HCT116 (cell line): ENCODE results near the gene MICA. TPM values are rescaled to one million over a fixed set of nuclear protein-coding genes. Genes with fewer than 3 reads are reported as not detected.
"Not testable (repeated sequence)": the region's sequence is repeated elsewhere in the genome, so short reads cannot be mapped to it uniquely, and the experiment has no call there.

Source experiments
- ATAC-seq: fragments of 200-7000 bp; cut with Tn5 transposase; 2 replicates; pipeline ENCODE4 v1.9.1; 2020; ENCODE audit warnings: mild to moderate bottlenecking, moderate library complexity
- BruUV-seq: library from RNA; stranded (reverse); fragments of 400-500 nt; replicated peaks from 2 replicates; lab custom pipeline; 2021; lab: Mats Ljungman, UMichigan
- CTCF ChIA-PET: fragments of 300-600 bp; sonication (Branson Sonifier 250); formaldehyde crosslinking; loops from one replicate; lab custom pipeline; 2021; ENCODE audit warnings: antibody characterized with exemption; lab: Charles Lee
- POLR2A ChIA-PET: fragments of 300-600, 350-600 bp; sonication (Branson Sonifier 250); formaldehyde crosslinking; loops from one replicate; lab custom pipeline; 2021; ENCODE audit warnings: antibody characterized with exemption; lab: Charles Lee
- RAD21 ChIA-PET, 2 experiments: fragments of 300-600 bp; sonication (Branson Sonifier 250); formaldehyde crosslinking; loops; one replicate each; lab custom pipeline; 2023; ENCODE audit warnings: low total read pairs in 2 of 2; ENCODE audit not compliant: uncharacterized antibody in 2 of 2, unreplicated experiment in 2 of 2, low non-redundant PET in 1 of 2; lab: Charles Lee
- DNase-seq: peaks from one replicate; pipeline ENCODE4 v3.0.0-alpha.2; 2010; ENCODE audit warnings: low read depth, low spot score
- H2AFZ ChIP-seq: fragments of 200-600 bp; shearing (Covaris generic), sonication (generic); 2 replicates; pipeline ENCODE4 v1.6.1; 2017; ENCODE audit warnings: low read depth, mixed run types, mixed read lengths, antibody characterized with exemption, low read length; ENCODE audit not compliant: poor library complexity, severe bottlenecking
- H3K27ac ChIP-seq: 2 replicates; pipeline ENCODE4 v1.5.1; 2012; ENCODE audit warnings: low read depth, low read length
- H3K27me3 ChIP-seq: fragments of 200-600 bp; sonication (generic); 2 replicates; pipeline ENCODE4 v1.6.1; 2016; ENCODE audit warnings: mixed run types, low read length, mixed read lengths; ENCODE audit not compliant: insufficient read depth
- H3K36me3 ChIP-seq, 2 experiments: fragments of 200-500 bp in 1 of 2; fragments of 200-600 bp in 1 of 2; sonication (Bioruptor generic) in 1 of 2; sonication (generic) in 1 of 2; 2 replicates each; pipeline versions ENCODE4 v1.5.1 to v1.6.1; 2014 to 2016; ENCODE audit warnings: low read length in 2 of 2, inconsistent platforms in 1 of 2, mixed read lengths in 1 of 2, mixed run types in 1 of 2; ENCODE audit not compliant: insufficient read depth in 2 of 2, control insufficient read depth in 1 of 2
- H3K4me1 ChIP-seq, 2 experiments: fragments of 200-600 bp in 1 of 2; sonication (generic) in 1 of 2; 2 replicates each; pipeline versions ENCODE4 v1.5.1 to v1.6.1; 2012 to 2017; ENCODE audit warnings: low read length in 2 of 2, inconsistent platforms in 1 of 2, mild to moderate bottlenecking in 1 of 2, mixed read lengths in 1 of 2, mixed run types in 1 of 2, moderate library complexity in 1 of 2; ENCODE audit not compliant: insufficient read depth in 2 of 2, control insufficient read depth in 1 of 2
- H3K4me2 ChIP-seq: fragments of 200-600 bp; sonication (generic); 2 replicates; pipeline ENCODE4 v1.6.1; 2017; ENCODE audit warnings: mixed run types, low read length, mixed read lengths
- H3K4me3 ChIP-seq, 2 experiments: fragments of 200-600 bp in 1 of 2; sonication (generic) in 1 of 2; replicated peaks in 1 of 2; 2 replicates each; pipeline ENCODE4 v1.5.1; 2011 to 2016; ENCODE audit warnings: low read length in 2 of 2, control low read depth in 1 of 2, low read depth in 1 of 2, mild to moderate bottlenecking in 1 of 2, mixed read lengths in 1 of 2, mixed run types in 1 of 2
- H3K79me2 ChIP-seq: fragments of 200-600 bp; sonication (generic); 2 replicates; pipeline ENCODE4 v1.6.1; 2017; ENCODE audit warnings: mild to moderate bottlenecking, mixed run types, low read length, moderate library complexity, mixed read lengths; ENCODE audit not compliant: insufficient read depth
- H3K9ac ChIP-seq: fragments of 200-600 bp; sonication (generic); 2 replicates; pipeline ENCODE4 v1.6.1; 2016; ENCODE audit warnings: low read length, mixed read lengths
- H3K9me2 ChIP-seq: fragments of 200-600 bp; sonication (generic), shearing (Covaris generic); 2 replicates; pipeline ENCODE4 v1.6.1; 2017; ENCODE audit warnings: mixed run types, mild to moderate bottlenecking, moderate library complexity; ENCODE audit not compliant: insufficient read depth
- H3K9me3 ChIP-seq, 2 experiments: fragments of 200-500 bp in 1 of 2; fragments of 200-600 bp in 1 of 2; sonication (Bioruptor generic) in 1 of 2; sonication (generic) in 1 of 2; 2 replicates each; pipeline ENCODE4 v1.6.1; 2014 to 2017; ENCODE audit warnings: low read length in 2 of 2, mixed read lengths in 2 of 2, inconsistent platforms in 1 of 2, low read depth in 1 of 2, mild to moderate bottlenecking in 1 of 2, mixed run types in 1 of 2, moderate library complexity in 1 of 2; ENCODE audit not compliant: control insufficient read depth in 1 of 2, insufficient read depth in 1 of 2
- H4K20me1 ChIP-seq: fragments of 200-600 bp; sonication (generic), shearing (Covaris generic); 2 replicates; pipeline ENCODE4 v1.6.1; 2017; ENCODE audit warnings: mixed run types, mild to moderate bottlenecking, moderate library complexity; ENCODE audit not compliant: insufficient read depth
- ATF3 ChIP-seq: IDR thresholded peaks from 2 replicates; pipeline ENCODE4 v1.6.1; 2012
- EGR1 ChIP-seq: IDR thresholded peaks from 2 replicates; pipeline ENCODE4 v1.6.1; 2012; ENCODE audit warnings: low read depth
- ELF1 ChIP-seq: IDR thresholded peaks from 2 replicates; pipeline ENCODE4 v1.6.1; 2012; ENCODE audit warnings: low read depth, borderline replicate concordance
- FOSL1 ChIP-seq: IDR thresholded peaks from 2 replicates; pipeline ENCODE4 v1.6.1; 2012; ENCODE audit warnings: low read depth
- MAX ChIP-seq: IDR thresholded peaks from 2 replicates; pipeline ENCODE4 v1.6.1; 2012
- ZBTB33 ChIP-seq: IDR thresholded peaks from 2 replicates; pipeline ENCODE4 v1.6.1; 2011; ENCODE audit warnings: mild to moderate bottlenecking, low read length, moderate library complexity; ENCODE audit not compliant: insufficient replicate concordance; ENCODE audit errors: extremely low read depth
- intact Hi-C: fragments of 100-400 bp; cut with micrococcal nuclease; formaldehyde crosslinking; loops from 2 replicates; pipeline ENCODE4 v1.10.0; 2022
- total RNA-seq: library from RNA; stranded (reverse); gene quantifications from one replicate; pipeline ENCODE4 v1.2.1, GENCODE V29; 2021; ENCODE audit not compliant: unreplicated experiment

The MICA gene
- total RNA-seq, 1 experiment from 2014 or later: 24.1 TPM

GRCh38 chr6:31388916-31389801 is 14.2 kb upstream of the MICA start:
- H3K4me1 ChIP-seq, H3K79me2 ChIP-seq, H3K9me3 ChIP-seq, intact Hi-C loops, H4K20me1 ChIP-seq, RAD21 ChIA-PET, H2AFZ ChIP-seq, H3K27me3 ChIP-seq, POLR2A ChIA-PET, H3K36me3 ChIP-seq, H3K9me2 ChIP-seq, H3K4me2 ChIP-seq, H3K4me3 ChIP-seq, H3K9ac ChIP-seq, CTCF ChIA-PET, BruUV-seq, DNase-seq, H3K27ac ChIP-seq: not testable (repeated sequence)
- peak; percentile 75 for ATAC-seq

- H2AFZ ChIP-seq, H3K4me1 ChIP-seq, H3K27ac ChIP-seq, H3K4me3 ChIP-seq, RAD21 ChIA-PET, intact Hi-C loops, ATAC-seq, H3K79me2 ChIP-seq, H3K9ac ChIP-seq, H3K9me3 ChIP-seq, H3K36me3 ChIP-seq, POLR2A ChIA-PET, H3K27me3 ChIP-seq, BruUV-seq, H3K4me2 ChIP-seq, DNase-seq, H3K9me2 ChIP-seq, H4K20me1 ChIP-seq: not testable (repeated sequence)
- CTCF ChIA-PET: interaction anchor here (0.7 kb wide), 1 partner anchor 97 kb away, joined by 3 read pairs; no protein-coding TSS in a partner anchor
Observed at GRCh38 chr6:31389802-31390132, 13.6 kb upstream of the MICA start.

GRCh38 chr6:31393932-31394331 is 9.5 kb upstream of the MICA start:
- H3K36me3 ChIP-seq: no peaks in the 10 kb centered on the region
- H3K9me2 ChIP-seq: no peaks in the 10 kb centered on the region
- H2AFZ ChIP-seq: no peak overlapping the region
- no TSS peak for BruUV-seq
- no peaks in the 10 kb centered on the region for H3K9me3 ChIP-seq
- no peak for ATAC-seq
- no peak overlapping the region for H3K27ac ChIP-seq
- H4K20me1 ChIP-seq: no peaks in the 10 kb centered on the region
- H3K4me3 ChIP-seq: no peak overlapping the region
- TF ChIP-seq ZBTB33 (no peak), MAX (no peak), FOSL1 (no peak), ELF1 (no peak), EGR1 (no peak), ATF3 (no peak)
- ChIA-PET POLR2A (no interaction called here), CTCF (interaction anchor here (0.7 to 1.5 kb wide), 2 partner anchors 49 to 197 kb away, joined by 4 to 6 read pairs; no protein-coding TSS in a partner anchor), RAD21 (no interaction called here)
- H3K79me2 ChIP-seq: no peaks in the 10 kb centered on the region
- H3K27me3 ChIP-seq: no peaks in the 10 kb centered on the region
- intact Hi-C loops: no loop called here
- DNase-seq: no peak
- no peak overlapping the region for H3K9ac ChIP-seq
- H3K4me2 ChIP-seq: no peak overlapping the region
- H3K4me1 ChIP-seq: peaks cover 19 to 20% of the 10 kb centered on the region in 2 experiments
